GM21390 (cell line): ENCODE data around the gene MICAL3.

Experiments
- ATAC-seq: cut with Tn5 transposase; IDR thresholded peaks from one replicate; pipeline ENCODE4 v1.9.1; 2021; ENCODE audit not compliant: unreplicated experiment

The MICAL3 gene

GRCh38 chr22:17917490-17917983, 106.8 kb downstream of the MICAL3 start:
- no peak for ATAC-seq

- ATAC-seq: no peak
Observed at GRCh38 chr22:17916226-17916889, 108.0 kb downstream of the MICAL3 start.

GRCh38 chr22:17915676-17916075, 108.7 kb downstream of the MICAL3 start:
- ATAC-seq: no peak

DNA sequence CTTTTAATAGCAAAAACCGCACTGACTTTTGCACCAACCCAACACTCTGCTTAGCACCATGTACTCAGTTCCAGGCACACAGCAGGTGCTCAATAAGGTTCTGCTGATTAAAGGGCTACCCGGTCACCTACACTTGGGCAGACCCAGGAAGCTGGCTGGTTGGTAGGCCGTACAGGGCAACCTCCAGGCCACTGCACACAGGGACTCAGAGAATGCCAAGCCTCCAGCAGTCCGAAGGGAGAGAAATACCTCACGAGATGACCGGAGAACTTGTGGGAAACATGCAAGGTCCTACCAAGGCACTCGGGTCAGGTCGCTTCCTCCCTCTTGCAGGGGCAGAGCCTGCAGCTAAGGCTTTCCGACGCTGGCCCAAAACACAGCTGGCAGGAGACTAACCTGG, 109.2 kb downstream of the MICAL3 start:
- ATAC-seq: no peak

DNA sequence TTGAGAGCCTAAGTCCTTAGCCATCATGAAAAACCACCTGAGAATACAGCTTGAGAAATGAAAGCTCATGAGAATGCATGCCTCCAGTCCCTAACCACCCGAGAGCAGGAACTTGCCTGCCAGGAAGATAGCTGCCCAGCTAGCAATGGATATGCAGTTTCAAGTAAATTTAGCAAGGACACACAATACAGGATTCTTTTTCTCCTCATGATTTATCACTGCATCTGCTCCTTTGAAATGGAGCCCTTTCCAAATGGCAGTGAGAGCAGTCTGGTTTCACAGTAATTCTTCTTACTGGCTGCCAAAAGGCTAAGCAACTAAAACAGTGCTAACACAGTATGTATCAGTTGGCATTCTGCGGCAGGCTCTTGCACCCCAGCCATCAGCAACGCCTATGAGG, 109.9 kb downstream of the MICAL3 start:
- no peak for ATAC-seq

DNA sequence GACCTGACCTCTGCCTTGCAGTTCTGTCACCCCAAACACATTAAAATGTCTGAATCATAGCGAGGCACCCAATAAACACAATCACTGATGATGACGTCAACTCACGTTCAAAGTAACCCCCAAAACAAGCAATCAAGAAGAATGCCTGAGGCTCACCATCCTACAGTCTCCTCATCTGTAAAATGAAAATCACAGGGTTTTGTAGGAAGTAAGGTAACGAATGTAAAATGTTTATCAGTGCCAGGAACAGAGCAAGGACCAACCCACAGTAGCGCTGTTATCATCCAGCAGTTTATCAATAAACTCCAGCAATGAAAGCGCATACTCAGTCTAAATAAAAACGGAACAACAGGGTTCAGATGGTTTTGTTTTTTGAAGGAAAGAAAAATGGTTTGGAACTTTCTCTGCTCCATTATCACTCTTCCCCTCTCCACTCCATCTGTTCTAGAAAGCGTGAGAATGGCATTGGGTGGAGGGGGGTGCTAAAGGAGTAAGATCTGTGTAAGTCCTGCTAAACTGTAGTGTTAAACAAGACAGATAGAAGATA, 110.5 kb downstream of the MICAL3 start:
- no peak for ATAC-seq

DNA sequence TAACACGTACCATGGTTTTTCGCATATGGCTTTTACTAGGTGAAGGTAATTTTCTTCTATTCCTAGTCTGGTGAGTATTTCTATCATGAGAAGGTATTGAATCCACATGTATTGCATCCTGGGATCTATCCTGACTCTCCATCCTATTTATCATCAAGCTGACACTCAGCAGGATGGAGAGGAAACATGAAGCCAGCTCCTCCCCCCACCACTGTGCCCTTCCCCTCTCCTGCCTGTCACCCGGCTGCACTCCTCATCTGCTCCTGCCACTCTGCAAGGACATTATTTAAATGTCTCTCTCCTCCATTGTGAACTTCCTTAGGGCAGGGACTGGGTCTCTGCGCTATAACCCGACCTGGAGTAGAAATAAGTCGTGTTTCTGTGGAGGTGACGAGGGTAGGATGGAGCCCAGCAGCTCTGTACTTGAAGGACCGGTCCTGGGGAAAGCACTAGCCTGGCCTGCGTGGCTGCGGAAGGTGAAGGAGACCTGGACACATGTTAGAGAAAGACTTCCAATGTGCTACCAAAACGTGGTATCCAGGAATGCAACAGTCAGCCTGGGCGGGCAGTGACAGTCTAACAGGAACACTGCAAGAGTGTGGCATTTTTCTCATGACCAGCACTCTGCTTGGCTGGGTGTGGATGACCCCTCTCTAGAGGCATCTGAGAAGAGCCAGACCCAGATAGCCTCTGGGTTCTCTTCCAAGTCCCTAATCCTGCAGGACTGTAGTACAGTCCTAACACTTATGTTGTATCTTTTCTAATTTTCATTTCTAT, 111.2 kb downstream of the MICAL3 start:
- ATAC-seq: no peak

DNA sequence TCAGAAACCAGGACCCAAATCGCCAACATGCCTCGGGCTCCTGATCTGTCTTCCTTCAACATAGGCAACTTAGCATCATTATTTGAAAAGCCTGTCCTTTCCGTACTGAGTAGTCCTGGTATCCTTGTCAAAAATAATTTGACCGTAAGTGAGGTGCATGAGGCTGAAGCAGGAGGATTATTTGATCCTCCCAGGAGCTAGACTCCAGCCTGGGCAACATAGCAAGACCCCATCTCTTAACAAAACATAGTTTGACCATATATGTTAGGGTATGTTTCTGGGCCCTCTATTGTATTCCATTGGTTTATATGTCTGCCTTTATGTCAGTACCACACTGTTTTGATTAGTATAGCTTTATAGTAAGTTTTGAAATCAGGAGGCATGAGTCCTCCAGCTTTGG, 112.5 kb downstream of the MICAL3 start:
- ATAC-seq: no peak

DNA sequence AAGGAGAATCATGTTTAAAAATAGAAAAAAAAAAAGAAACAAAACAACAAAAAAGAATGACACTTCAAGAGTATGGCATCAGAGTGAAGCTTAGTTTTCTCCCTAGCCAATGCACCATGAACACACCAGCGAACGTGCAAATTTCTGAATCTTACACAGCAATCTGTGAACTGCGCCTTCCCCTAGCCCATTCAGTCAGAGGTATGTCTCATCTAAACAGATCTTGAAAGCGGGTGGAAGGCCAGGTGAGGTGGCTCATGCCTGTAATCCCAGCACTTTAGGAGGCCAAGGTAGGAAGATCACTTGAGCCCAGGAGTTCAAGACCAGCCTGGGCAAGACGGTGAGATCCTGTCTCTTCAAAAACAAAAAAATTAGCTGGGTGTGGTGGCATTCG, 113.1 kb downstream of the MICAL3 start:
- ATAC-seq: no peak

DNA sequence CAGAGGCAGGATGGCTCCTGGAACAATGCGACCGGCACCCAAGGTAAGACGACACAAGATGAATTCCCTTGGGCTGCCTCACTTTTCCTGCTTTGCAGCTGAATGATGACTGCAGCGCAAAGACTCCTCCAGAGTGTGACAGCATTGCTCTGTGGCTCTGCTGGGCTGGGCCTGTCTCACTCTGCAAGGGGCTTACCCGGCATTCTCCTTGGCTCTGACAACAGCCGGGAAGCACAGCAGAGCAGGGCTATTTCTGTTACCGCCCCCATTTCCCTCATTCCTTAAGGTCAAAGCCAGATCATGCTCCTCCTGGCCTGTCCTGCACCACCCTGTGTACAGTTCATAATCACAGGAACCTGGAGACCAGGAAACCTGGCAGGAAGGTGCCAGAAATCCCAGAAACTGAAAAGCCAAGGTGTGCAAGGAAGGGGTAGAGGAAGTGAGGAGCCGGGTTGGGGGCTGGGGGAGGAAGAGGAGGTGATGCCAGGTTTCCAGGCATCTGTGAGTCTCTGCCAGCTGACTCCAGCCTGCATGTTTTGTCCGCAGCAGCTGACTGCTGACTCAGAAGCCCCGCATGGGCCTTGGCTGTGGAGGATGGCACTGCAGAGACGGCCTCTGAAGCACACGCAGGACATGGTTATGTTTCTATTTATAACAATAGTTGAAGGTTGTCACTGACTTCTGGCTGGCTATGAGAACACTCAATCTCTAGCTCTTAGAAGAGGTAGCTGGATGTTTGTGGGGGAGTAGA, 113.6 kb downstream of the MICAL3 start:
- no peak for ATAC-seq

DNA sequence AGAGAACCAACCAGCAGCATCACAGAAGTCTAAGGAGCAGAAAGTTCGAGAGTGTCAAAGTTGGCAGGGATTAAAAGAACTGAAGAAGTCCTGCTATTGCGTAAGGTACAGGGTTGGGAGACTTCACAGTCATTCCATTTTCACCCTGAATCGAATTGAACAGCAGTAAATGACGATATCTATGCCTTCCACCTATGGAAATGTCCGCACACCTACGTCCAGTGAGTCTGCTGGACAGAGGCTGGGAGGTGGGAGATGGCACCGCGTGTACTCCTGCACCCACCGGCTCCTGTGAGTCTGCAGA, 116.7 kb downstream of the MICAL3 start:
- no peak for ATAC-seq

DNA sequence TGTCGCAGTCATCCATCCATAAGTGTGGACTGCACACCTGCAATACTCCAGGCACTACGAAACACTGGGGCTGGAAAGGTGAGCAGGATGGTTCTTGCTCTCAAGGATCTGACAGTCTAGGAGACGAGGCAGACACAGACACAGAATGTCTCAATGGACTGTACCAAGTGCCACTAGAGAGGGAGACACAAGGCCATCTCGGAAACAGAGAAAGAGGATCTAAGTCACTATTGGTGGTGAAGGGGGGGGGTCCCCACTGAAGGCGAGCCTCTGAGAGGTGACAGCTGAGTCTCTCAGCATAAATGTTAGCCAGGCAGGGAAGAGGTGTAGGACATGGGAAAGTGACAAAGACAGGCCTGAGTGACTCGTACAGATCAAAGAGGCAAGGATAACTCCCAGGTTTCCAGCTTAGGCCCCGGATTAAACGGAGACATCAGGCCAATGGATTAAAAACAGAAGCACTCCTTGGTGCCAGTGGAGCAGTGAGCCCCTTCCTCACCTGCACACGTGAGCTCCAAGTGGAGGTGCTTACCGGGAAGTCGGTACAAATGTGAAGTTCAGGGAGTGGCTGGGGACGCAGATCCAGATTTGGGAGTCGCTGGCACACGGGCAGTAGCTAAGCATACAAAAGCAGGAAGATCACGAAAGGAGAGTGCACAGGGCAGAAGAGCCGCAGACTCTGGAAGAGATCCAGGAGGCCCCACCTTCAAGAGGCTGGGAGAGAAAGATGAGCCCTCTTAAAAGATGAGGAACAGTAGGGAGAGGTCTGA, 117.2 kb downstream of the MICAL3 start:
- no peak for ATAC-seq

DNA sequence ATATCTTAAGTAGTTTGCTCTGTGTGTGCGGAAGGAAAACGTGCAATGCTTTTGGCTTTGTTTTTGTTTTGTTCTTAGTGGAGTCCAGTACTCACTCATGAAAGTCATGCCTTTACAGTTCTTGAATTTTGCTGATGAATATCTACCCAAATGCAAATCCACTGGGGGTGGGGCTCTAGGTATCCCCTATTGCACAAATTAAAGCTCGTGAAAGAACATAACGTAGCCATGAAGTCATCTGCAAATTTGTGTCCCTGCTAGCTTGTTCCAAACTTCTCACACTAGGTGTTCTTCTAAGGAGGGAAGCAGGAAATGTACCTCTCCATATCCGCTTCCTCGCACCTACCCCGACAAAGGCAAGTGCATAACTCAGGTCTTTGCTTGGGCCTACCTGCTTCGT, 118.9 kb downstream of the MICAL3 start:
- no peak for ATAC-seq

DNA sequence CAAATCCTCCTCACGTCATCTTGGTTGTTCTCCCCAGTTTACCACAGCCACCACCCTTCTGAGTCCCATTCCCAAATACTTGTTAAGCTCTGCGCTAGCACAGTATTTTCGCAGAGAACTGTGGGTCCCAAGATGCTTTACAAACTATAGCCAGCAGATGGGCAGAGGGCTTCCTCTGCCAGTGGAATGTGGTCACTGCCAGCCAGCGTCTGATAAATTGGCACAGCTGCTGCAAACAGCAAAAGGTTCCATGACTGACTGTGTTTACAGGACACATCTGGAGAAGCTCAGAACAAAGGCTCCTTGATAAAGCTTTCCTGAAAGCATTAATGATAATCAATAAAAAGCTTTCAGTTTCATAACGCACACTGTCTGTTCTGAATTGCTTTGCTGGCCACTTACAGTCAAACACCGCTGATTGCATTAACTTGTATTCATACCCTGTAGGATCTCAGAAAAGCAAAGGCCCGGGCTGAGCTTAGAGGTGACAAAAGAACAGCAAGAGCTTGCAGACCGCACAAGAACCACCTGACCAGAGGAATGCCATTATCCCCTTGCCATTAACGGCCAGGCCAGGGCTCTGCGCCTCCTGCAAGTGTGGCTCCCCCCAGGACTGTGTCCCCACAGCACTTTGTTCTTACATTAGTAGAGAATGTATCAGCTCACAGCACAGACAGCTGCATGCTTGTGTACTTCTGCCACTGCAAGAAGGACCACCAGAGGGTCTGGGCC, 120.6 kb downstream of the MICAL3 start:
- no peak for ATAC-seq

DNA sequence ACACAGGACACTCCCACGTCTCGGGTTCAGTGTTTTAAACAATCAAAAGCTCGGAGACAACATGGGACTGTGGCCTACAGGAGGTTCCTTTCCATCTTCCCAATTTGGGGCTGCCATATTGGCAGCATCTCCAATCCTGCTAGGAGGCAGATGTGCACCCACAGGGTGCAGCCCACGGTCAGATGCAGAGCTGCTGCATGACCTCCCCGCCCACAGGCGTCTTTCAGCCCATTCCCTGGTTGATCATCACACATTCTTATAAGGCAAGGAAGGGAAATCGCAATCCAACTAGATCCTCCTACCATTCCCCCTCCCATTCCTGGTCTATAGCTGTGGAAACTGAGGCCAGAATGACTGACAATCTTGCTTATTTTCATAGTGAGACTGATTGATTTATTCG, 121.4 kb downstream of the MICAL3 start:
- no peak for ATAC-seq

GRCh38 chr22:17898375-17898774, 126.0 kb downstream of the MICAL3 start:
- no peak for ATAC-seq

GRCh38 chr22:17897858-17898257, 126.5 kb downstream of the MICAL3 start:
- no peak for ATAC-seq

DNA sequence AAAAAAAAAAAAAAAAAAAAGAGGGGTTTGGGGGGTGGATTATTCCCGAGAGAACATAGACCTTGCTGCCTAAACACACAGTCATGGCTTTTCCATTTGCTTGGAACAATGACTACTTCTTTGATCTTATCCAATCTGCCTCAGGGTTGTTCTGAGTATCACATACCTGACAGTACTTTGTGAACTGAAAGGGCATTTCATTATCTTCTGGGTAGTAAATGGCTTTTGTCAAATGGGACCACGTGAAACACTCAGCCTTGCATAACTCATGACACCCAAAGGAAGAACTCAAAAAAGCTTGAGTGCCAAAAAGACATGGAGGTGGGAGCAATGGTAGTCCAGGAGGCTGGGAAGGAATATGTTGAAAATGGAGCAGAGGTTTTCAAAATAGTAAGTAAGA, 126.9 kb downstream of the MICAL3 start:
- ATAC-seq: no peak

GRCh38 chr22:17896586-17896985, 127.8 kb downstream of the MICAL3 start:
- no peak for ATAC-seq

DNA sequence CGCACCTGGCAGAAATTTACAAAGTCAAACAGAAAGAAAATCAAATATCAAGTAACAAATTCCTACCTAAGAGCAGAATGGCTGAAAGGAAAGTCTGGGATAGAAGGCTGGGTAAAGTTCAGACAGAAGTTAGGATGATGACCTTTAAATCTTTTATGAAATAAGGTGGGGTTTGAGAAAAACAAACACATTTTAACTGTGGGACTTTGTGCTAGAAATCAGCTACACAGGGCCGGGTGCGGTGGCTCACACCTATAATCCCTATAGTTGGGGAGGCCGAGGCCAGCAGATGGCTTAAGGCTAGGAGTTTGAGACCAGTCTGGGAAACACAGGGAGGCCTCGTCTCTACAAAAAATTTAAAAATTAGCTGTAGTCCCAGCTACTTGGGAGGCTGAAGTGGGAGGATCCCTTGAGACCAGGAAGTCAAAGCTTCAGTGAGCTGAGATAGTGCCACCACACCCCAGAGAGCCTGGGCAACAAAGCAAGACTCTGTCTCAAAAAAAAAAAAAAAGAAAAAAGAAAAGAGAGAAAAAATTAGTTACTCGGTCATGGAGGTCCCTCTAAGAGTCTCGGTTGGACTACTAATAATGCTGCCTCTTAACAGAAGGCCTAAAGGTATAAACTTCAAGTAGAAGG, 130.3 kb downstream of the MICAL3 start:
- no peak for ATAC-seq
